ENCODE measurements around the gene ATIC. TPM values are rescaled to one million over a fixed set of nuclear protein-coding genes. Genes with fewer than 3 reads are reported as not detected.
"Not testable (repeated sequence)": the region's sequence is repeated elsewhere in the genome, so short reads cannot be mapped to it uniquely, and the experiment has no call there.

The ATIC gene
- polyA plus RNA-seq, 3 donors, result 152 to 160 (median 158) TPM

DNA sequence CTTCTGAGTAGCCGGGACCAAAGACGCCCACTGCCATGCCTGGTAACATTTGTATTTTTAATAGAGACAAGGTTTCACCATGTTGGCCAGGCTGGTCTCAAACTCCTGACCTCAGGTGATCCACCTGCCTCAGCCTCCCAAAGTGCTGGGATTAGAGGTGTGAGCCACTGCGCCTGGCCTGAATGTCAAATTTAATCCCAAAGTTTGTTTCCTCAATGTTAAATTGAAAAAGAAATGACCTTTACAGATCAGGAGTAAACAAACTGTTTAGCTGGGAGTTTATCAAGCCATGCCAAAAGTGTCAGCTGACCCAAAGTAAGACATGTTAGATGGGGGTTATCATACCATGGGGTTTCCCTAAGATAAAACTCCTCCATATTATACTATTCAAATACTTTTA is 48.2 kb downstream of the ATIC start:
- DNase-seq (ENCODE audit: low read depth in 3 of 3, low spot score in 2 of 3), result not testable (repeated sequence)

DNA sequence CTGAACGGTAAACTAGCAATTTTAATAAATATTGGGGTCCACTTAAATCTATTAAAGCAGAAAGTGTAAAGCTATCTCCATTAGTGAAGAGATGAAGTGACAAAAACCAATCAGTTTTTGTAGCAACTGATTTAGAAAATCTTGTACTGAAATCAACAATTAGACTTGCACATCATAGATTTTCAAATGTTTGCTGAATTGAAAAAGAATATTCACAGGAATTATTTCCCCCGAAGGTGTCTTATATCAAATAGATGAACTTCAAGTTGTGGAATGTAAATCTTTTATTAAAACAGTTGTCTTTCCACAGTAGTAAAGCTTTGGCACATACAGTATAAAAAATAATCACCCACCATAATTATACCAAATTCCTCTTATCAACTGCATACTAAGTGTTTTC is 48.7 kb downstream of the ATIC start:
- DNase-seq (ENCODE audit: low read depth in 3 of 3, low spot score in 2 of 3), result no peak

DNA sequence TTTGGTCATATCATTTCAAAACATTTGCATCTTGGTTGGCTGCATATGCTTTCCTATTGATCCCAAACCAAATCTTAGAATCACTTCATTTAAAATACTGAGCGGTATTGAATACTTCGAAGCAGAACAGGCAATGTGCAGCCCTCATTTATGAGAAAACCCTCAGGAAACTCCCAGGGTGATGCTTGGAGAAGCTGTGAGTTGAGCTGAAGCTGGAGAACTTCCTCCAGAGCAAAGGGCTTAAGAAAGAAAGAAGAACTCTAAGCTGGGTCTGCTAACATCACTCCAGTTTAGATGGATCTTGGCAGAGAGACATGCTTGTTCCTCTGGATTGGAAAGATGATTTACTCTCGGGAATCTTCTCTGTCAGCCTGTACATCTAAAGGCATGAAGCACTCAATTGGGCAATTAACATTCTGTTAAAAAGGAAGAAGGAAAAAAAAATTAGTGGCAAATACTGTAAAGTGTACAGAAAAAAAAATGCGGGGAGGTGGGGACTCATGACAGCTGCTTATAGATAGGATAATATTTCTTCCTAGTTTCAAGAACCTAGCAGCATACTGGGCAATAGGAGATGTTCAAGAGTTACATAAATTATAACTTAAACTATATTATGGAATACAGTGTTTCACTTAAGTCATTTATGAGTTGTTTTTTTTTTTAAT is 49.5 kb downstream of the ATIC start:
- DNase-seq (ENCODE audit: low read depth in 3 of 3, low spot score in 2 of 3), result no peak

DNA sequence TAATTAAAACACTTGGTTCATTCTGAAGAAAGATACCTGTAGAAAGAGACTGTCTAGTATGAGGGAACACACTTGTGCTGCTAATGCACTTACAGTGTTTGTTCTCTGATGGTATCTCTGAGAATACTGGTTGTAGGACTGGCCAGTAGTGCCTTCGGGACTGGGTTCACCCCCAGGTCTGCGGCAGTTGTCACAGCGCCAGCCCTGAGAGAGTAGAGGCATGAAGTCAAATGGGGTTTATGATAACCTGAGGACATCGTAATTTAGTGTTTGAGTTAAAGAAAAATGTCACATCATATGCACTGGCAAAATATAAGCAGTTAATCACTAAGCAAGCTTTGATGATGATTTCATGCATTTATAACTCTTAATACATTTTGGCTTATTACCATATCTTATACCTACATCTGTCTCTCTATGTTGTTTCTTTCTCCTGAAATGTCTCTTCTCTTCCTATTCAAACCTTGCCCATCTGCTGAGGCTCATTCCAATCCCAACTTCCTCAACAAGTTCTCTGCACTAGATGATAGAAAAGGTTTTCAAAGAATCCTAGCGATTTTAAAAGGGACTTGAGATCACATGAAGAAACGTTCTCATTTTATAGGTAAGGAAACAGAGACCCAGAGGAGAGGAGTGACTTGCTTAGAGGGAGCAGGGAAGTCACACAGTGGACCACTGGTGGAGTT is 50.2 kb downstream of the ATIC start:
- no peak for DNase-seq (ENCODE audit: low read depth in 3 of 3, low spot score in 2 of 3)

DNA sequence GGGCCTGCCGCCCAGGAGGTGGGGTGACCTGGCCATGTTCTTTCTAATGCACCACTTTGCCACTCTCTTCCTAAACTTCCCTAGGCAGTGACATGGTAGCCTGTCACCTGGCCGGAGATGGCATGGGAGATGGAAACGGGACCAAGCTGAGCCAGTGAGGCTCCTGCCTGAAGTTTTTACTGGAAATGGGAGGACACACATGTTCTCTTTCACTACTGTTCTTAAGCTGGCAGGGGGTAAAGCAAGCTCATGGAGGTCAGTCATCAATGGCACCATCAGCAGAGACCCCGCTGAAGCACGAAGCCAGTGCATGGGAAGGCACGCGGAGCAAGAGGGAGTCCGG is 50.7 kb downstream of the ATIC start:
- no peak for DNase-seq (ENCODE audit: low read depth in 3 of 3, low spot score in 2 of 3)

DNA sequence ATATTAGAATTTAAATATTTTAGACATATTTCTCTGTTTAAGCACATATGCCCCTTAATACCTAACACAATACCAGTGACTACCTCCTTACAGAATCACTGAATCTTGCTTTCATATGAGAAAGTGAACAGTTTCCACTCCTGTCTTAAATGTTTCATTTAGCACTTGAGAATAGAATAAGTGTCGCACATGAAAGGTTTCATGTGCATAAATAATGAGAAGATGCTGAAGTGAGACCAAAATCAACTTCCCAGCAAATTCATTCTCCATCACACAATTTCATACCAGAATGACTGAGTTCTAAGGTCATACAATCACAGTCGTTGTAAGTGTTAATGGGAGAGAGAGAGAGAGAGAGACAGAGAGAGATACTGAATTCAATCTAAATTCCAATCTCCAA is 51.2 kb downstream of the ATIC start:
- DNase-seq (ENCODE audit: low read depth in 3 of 3, low spot score in 2 of 3), result no peak

DNA sequence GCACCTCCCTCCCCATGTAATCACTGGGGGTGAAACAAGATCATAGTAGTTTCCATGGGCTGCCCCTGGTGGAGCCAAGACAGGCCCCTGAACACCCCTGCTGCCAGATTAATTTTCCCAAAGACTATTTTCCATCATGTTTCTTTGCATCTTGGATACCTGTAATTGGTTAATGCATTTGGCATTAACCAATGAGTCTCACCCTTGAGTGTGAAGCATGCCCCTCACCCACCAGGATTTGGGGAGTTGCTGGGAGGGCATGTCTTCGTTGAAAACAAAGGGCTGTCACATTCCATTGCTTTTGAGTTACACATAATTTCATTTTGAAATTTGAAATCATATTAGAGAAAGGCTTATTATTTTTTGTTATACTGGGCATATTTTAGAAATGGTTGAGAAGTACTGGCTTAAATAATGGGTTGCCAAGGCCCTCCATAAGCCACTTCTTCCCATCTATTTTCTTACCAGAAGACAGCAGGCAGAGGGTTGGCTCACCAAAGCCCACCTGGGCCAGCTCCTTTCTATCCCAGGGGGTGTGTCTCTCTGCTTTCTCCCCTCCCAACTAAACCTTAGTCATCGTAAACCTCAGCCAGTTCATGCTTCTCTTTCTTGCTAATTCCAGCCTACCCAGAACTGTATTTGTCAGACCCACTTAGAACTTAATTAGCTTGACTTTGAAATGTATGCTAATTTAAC is 51.8 kb downstream of the ATIC start:
- no peak for DNase-seq (ENCODE audit: low read depth in 3 of 3, low spot score in 2 of 3)

DNA sequence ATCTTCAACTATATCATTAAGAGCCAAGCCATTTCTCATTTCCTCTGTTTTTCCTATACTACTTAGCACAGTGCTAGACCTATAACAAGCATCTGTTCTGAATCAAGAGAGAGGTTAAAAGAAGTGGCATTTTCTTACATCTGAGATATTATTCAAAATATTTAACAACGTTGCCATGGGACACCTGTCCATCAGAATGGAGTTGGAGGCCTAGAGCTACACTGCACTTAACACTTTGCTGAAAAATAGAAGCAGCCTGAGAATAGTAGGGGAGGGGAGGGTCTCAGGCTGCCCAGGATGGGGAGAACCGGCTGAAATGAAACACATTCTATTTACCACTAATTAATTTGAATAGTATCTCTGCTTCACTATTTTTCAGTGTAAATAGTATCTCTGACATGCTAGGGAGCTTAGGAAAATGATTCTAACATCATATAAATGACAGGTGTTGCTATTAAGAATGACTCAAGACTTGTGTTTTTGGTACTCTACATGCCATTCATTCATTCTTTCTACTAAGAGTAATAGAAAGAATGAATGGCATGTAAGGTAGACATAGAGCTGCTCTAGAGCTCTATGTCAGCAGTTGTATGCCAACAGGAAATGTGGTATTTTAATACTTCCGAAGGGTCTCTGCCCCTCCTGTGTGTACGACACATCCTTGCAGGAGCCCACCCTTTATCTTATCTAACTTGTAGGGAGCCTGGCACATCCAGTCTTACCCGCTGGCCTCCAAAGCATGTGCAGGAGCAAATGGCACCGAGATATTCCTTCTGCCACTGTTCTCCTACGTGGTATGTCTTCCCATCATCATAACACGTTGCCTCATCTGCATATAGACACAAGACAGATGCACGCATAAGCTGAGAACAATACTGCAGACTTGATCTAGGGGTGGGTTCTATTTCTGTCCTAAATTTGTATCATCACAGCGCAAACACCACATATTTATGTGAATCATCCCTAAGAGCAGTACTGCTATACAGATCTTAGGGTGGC is 52.6 kb downstream of the ATIC start:
- DNase-seq (ENCODE audit: low read depth in 3 of 3, low spot score in 2 of 3), result no peak

DNA sequence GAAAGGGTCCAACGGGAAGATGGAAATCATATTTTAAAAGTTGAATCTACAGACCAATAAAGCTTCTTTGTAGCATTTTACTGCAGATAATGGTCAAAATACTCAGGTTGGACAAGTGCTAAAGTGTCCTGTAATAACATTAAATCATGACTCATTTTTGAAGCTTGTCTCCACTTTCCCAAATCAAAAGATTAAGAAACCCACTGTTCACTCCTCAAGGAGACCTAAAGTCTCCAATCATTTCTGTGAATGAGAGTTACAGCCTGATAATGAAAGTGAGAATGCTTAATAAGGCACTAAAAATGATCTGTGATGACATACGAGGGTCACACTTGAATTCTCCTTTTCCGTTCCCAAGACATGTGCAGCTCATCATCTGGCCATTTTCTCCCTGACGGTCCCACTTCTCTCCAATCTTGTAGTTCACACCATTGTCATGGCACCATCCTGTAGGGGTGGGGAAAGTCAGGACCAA is 53.4 kb downstream of the ATIC start:
- no peak for DNase-seq (ENCODE audit: low read depth in 3 of 3, low spot score in 2 of 3)

DNA sequence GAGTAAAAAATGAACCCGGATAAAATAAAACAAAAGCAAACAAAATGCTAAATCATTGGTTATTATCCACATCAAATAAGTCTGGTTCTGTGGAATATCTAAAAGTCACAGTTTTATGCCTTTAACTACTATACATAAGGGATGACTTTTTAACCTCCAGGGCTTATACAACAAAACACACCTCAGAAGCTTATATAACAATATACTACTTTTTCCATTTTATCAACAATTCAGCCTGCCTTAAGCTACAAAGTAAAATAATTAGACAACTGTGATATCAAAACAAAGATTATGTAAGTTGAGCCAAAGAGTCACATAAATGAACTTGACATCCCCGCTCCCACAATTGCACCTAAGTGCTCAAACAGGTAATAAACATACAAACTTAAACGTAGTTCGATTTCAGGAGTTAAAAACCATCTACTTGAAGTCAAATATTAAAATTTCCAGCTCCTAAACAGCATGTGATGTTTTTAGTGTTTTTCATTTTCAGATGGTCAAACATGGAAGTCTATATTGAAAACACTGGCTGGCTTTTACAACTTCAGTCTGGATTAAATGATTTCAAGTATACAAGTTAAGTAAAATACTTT is 54.7 kb downstream of the ATIC start:
- no peak for DNase-seq (ENCODE audit: low read depth in 3 of 3, low spot score in 2 of 3)

DNA sequence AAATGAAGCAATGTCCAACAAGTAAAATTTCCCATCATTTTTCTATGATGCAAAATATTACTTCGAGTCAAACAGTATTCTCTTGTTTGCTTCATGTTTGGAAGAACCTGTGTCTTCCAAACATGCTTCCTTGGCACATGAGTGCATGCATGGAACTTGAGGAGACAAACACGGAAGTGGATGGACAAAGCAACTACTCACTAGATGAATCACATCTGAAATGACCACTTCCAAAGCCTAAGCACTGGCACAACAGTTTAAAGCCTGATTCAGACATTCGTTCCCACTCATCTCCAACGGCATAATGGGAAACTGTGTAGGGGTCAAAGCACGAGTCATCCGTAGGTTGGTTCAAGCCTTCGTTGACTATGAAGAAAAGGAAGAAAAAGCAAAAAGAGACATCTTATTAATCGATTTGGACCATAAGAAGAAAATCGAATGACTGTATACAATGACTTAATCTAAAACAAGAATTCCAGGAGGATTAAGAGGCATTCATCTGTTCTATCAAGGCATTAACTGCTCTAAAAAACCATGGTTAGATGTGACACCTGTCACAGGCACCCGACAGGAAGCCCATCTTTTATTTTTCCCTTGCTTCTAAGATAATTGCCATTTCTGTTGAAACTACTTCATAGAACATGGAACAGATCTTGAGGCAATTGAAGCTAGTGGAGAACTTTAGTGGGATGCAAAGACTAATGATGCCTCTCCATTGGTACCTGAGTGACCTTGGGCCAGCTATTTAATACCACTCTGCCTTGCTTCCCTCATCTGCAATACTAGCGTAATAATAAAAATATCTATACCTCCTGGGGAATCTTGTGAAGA is 56.0 kb downstream of the ATIC start:
- DNase-seq (ENCODE audit: low read depth in 3 of 3, low spot score in 2 of 3), result no peak

DNA sequence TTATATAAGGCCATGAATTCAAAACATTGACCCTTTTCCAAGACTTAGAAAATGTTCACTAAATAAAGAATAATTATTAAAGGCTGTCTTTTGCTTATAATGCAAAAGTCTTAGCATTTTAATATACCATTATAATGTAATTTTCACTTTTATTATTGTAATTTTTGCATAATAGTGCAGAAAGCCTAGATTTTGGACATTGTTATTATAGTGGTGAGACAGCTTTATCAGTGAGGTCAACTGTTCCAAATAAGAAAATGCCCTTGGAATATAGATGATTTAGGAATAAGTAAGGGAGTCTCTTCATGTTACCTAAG is 56.6 kb downstream of the ATIC start:
- no peak for DNase-seq (ENCODE audit: low read depth in 3 of 3, low spot score in 2 of 3)

DNA sequence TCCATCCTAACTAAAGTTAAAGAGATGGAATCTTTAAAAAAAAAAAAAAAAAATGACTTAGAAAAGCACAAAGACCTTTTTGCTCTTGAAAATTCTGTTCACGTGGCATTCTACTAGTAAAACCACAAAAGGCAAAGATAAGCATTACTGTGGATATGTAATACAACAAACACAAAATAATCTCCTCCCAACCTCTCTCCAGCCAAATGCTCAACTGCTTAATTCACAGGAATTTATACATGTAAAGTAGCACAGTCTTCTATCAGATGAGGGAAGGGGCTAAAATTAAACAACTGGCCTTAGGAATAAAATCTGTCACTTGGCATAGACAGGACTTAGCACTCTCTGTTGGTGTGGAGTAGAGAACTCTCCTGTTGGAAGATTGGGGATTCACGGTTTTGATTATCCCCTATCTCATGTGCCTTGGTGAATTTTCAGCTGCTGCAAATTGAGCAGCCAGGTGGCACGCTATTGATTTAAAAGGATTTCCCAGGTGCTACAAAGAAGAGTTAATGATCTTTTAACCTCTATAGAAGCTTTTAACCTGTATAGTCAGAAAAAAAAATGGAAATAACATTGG is 57.4 kb downstream of the ATIC start:
- no peak for DNase-seq (ENCODE audit: low read depth in 3 of 3, low spot score in 2 of 3)

DNA sequence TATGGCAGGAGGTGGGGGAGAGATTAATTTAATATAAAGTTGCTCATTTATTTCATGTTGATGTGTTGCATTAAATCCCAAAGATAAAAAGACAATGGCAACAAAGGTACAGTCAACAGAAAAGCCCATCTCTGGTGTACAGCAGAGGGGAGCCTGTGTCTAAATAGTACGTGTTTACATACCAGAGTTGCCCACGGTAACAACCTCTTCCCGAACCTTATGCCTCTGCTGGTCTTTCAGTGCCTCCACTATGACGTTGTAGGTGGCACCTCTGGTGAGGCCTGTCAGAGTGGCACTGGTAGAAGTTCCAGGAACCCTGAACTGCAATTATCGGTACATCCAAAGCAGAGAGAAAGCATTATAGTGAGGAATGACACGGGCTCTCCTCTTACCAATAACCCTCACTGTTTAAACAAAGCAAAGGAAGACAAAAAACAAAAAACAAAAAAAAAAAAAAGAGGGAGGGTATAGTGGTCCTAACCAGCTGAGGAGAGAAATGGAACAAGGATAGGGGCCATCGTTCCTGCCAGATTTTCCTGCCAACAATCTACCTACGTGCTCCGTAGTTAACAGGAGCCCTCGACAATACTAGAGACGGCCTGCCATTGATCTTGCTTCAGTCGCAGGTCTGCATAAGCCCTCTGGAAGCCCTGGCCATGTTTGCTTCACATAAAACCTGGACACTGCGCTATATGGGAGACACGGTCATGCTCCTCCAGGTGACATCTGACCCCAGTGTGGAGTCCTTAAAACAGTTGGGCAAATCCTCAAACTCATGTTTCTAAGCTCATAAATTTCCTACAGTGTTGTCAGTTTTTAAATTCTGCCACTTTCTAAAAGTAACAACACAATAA is 58.5 kb downstream of the ATIC start:
- no peak for DNase-seq (ENCODE audit: low read depth in 3 of 3, low spot score in 2 of 3)

DNA sequence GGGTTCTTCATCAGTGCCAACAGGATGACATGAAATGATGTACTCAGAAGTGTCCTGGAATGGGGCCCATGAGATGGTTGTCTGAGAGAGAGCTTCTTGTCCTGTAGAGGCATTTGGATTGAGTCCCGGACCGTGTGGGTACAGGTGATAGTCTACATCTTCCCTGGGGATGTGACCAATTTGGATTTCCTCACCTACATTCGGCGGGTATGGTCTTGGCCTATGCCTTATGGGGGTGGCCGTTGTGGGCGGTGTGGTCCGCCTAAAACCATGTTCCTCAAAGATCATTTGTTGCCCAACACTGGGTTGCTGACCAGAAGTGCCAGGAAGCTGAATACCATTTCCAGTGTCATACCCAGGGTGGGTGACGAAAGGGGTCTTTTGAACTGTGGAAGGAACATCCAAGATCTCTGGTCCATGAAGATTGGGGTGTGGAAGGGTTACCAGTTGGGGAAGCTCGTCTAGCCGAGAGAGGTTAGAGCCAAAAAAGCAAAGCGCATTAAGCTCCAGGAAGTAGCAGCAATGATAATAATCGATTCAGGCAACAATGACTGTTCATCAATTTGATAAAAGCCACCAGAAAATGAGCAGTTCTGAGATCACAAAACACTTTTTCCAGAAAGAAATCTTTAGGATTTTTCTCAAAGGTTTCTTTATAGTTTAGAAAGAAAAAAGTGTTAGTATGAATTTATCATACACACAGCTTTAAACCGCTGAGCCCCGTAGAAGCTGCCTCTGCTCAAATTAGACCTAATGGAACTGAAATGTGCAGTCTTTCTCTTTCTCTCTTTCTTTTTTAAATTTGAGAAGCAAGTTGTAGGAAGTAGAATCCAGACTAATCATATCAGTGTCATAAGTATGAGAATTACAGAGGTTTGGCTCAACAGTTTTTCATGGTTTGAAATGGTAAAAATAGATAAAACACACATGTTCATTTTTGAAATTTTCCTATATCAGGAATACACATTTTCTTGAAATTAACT is 60.3 kb downstream of the ATIC start:
- no peak for DNase-seq (ENCODE audit: low read depth in 3 of 3, low spot score in 2 of 3)

DNA sequence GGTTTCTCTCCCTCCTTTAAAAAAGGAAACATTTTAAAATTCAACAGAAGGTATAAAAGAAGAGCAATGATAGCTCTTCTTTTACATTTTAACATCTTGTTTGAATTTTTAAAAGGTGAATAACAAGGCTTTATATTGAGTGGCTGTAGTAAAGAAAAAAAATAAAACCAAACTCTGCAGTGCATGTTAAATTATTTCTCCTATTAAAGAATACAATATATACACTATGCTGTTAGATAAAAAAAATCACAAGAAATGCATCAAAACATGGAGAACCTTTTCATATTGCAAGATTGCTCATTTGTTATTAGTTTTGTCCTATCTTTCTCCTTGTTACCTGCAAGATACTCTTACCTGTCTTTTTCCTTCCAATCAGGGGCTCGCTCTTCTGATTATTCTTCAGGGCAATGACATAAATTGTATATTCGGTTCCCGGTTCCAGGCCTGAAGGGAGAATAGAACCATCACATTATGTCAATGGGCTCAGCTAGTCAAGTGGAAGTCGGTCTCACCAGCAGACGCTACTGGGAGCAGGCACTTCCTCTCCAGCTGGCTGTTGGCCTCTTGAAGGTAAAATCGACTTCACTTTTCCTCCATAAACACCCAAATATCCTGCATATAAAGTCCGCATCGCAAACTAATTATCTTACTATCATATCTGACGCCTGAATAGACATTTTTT is 61.2 kb downstream of the ATIC start:
- DNase-seq (ENCODE audit: low read depth in 3 of 3, low spot score in 2 of 3), result no peak

DNA sequence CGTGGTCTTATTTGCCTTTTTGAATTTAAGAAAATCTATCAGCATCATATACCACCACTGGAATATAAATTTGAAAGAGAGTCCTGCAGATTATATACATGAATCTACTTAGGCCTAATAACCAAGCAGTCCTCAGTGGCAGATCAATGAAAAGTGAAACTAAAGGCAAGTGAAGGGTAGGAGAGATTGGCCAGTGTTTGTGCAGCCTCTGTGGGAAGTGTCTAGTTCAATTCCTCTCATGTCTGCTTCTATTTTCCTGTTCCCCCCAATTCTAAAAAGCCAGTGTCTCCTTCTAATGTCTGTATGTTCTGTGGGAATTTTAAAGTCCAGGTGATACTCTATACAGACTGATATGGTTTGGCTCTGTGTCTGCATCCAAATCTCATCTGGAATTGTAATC is 62.1 kb downstream of the ATIC start:
- DNase-seq (ENCODE audit: low read depth in 3 of 3, low spot score in 2 of 3), result no peak

All from right renal cortex interstitium (tissue), 3 donors.